ENCODE results near the gene GUCD1.

Gene GUCD1

GRCh38 chr22:24589518-24590030, 34.6 kb upstream of the GUCD1 start:
- DNase-seq = no peak

GRCh38 chr22:24588757-24589481, 34.0 kb upstream of the GUCD1 start:
- DNase-seq = no peak

GRCh38 chr22:24588381-24588756, 33.4 kb upstream of the GUCD1 start:
- DNase-seq = no peak

- no peak for DNase-seq
These were observed 33.0 kb upstream of the GUCD1 start for GRCh38 chr22:24587948-24588347.

GRCh38 chr22:24587251-24587650, 32.3 kb upstream of the GUCD1 start:
- no peak for DNase-seq

GRCh38 chr22:24585927-24586546, 31.1 kb upstream of the GUCD1 start:
- DNase-seq = no peak

GRCh38 chr22:24585461-24585860, 30.5 kb upstream of the GUCD1 start:
- DNase-seq = no peak

- no peak for DNase-seq
These were observed 30.0 kb upstream of the GUCD1 start for GRCh38 chr22:24584871-24585411.

- no peak for DNase-seq
These were observed 29.3 kb upstream of the GUCD1 start for GRCh38 chr22:24584166-24584790.

GRCh38 chr22:24583221-24584165, 28.6 kb upstream of the GUCD1 start:
- DNase-seq = no peak

GRCh38 chr22:24582056-24582814, 27.3 kb upstream of the GUCD1 start:
- no peak for DNase-seq

- DNase-seq = no peak
These were observed 25.3 kb upstream of the GUCD1 start for GRCh38 chr22:24580276-24580675.

GRCh38 chr22:24579258-24579601, 24.3 kb upstream of the GUCD1 start:
- DNase-seq = no peak

GRCh38 chr22:24578355-24579257, 23.7 kb upstream of the GUCD1 start:
- no peak for DNase-seq

GRCh38 chr22:24576778-24577177, 21.8 kb upstream of the GUCD1 start:
- no peak for DNase-seq

GRCh38 chr22:24571266-24571665, 16.3 kb upstream of the GUCD1 start:
- no peak for DNase-seq

- no peak for DNase-seq
These were observed 12.7 kb upstream of the GUCD1 start for GRCh38 chr22:24567668-24568067.

GRCh38 chr22:24566899-24567511, 12.1 kb upstream of the GUCD1 start:
- no peak for DNase-seq

GRCh38 chr22:24565077-24565476, 10.1 kb upstream of the GUCD1 start:
- DNase-seq = no peak

- DNase-seq = no peak
These were observed 9.6 kb upstream of the GUCD1 start for GRCh38 chr22:24564376-24565058.
